ENCODE data around the gene TRMT1.

The TRMT1 gene

GRCh38 chr19:13119627-13120026 lies 3.1 kb upstream of the TRMT1 start:
- Histone ChIP-seq H3K4me3 (ENCODE audit: low read length) (peak overlapping the region; percentile 91), H3K4me1 (ENCODE audit: control insufficient read depth, insufficient read depth, low read length) (peaks cover 52% of the 10 kb centered on the region), H3K9me3 (replicated peaks; ENCODE audit: low read length) (no peaks in the 10 kb centered on the region), H3K36me3 (ENCODE audit: insufficient read depth, low read length) (peaks cover 18% of the 10 kb centered on the region), H3K27me3 (ENCODE audit: control insufficient read depth, insufficient read depth, low read length) (no peaks in the 10 kb centered on the region), H3K4me2 (ENCODE audit: low read length) (peak overlapping the region; percentile 95), H3K9ac (ENCODE audit: low read depth, low read length) (peak overlapping the region; percentile 93)

DNA sequence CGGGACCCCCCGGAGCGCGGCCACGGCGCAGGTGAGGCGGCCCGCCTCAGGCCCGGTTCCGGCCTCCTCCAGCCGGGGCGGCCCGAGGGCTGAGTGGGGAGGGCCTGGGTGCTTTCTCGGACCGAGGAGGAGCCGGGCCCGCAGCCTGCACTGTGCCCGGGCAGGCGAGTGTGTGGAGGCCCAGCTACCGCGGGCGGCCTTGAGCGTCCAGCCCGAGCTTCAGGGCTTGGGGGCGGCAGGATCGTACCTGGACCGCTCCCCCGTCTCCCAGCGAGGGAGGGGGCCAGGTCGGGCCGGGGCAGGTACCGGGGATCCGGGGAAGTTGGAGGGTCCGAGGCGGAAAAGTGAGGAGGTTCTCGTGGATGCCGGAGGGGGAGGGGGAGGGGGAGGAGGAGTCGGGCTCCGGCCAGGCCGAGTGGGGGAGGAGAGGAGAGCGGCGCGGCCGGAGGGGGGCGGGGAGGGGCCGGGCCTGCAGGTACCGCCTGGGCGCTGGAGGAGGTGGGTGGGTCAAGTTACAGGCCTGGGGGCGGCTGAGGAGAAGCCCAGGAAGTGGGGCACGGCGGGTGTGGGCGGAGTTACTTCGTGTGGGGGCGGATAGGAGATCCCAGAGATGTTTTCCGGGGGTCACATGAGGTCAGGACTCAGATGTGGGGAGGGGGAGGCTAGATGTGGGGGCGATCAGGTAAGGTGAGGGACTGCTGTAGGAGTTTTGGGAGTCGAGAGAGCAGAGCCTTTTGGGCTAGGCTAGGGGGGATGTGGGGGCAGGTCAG lies 2.1 kb upstream of the TRMT1 start:
- H3K4me3 ChIP-seq (ENCODE audit: low read length) = peak overlapping the region; percentile 91
- peak overlapping the region; percentile 93 for H3K9ac ChIP-seq (ENCODE audit: low read depth, low read length)
- H3K4me2 ChIP-seq (ENCODE audit: low read length) = peak overlapping the region; percentile 95
- peaks cover 22% of the 10 kb centered on the region for H3K36me3 ChIP-seq (ENCODE audit: insufficient read depth, low read length)
- H3K27me3 ChIP-seq (ENCODE audit: control insufficient read depth, insufficient read depth, low read length) = no peaks in the 10 kb centered on the region
- no peaks in the 10 kb centered on the region for H3K9me3 ChIP-seq (replicated peaks; ENCODE audit: low read length)
- H3K4me1 ChIP-seq (ENCODE audit: control insufficient read depth, insufficient read depth, low read length) = peaks cover 52% of the 10 kb centered on the region

- Histone ChIP-seq H3K9me3 (replicated peaks; ENCODE audit: low read length) (no peaks in the 10 kb centered on the region), H3K4me1 (ENCODE audit: control insufficient read depth, insufficient read depth, low read length) (peaks cover 52% of the 10 kb centered on the region), H3K36me3 (ENCODE audit: insufficient read depth, low read length) (peaks cover 22% of the 10 kb centered on the region), H3K4me3 (ENCODE audit: low read length) (peak within 1 kb of the TSS; percentile 91), H3K9ac (ENCODE audit: low read depth, low read length) (peak within 1 kb of the TSS; percentile 93), H3K4me2 (ENCODE audit: low read length) (peak within 1 kb of the TSS; percentile 95), H3K27me3 (ENCODE audit: control insufficient read depth, insufficient read depth, low read length) (no peaks in the 10 kb centered on the region)
These were observed 1.4 kb upstream of the TRMT1 start, which contains the start of gene NACC1 for GRCh38 chr19:13117772-13118423. NACC1 (plus strand) TSS chr19:13118264; CDS start chr19:13135208, 16,944 bp downstream.

DNA sequence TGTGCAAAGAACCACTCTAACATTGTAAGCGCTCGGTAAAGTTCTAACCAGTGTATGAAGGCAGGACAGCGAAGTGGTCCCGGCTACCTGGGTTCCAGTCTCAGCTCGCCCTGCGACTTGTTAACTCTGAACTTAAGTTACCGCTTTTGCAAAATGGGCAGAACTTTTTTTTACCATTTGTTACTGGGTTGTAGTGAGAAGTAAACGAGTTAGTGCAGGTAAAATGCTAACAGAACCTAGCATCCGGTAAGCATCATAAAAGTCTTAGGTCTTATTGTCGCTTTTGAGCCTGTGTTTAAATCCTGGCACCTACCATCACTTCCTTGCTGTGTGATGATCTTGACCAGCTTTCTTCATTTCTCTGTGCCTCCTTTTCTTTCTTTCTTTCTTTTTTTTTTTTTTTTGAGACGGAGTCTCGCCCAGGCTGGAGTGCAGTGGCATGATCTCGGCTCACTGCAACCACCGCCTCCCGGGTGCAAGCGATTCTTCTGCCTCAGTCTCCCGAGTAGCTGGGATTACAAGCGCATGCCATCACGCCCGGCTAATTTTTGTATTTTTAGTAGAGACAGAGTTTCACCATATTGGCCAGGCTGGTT lies 734 bp upstream of the TRMT1 start:
- H3K27me3 ChIP-seq (ENCODE audit: control insufficient read depth, insufficient read depth, low read length) = no peaks in the 10 kb centered on the region
- no peaks in the 10 kb centered on the region for H3K9me3 ChIP-seq (replicated peaks; ENCODE audit: low read length)
- H3K9ac ChIP-seq (ENCODE audit: low read depth, low read length) = peak overlapping the region; percentile 92
- H3K36me3 ChIP-seq (ENCODE audit: insufficient read depth, low read length) = peaks cover 25% of the 10 kb centered on the region
- peak overlapping the region; percentile 84 for H3K4me3 ChIP-seq (ENCODE audit: low read length)
- H3K4me1 ChIP-seq (ENCODE audit: control insufficient read depth, insufficient read depth, low read length) = peaks cover 52% of the 10 kb centered on the region
- peak overlapping the region; percentile 91 for H3K4me2 ChIP-seq (ENCODE audit: low read length)

- Histone ChIP-seq H3K4me3 (ENCODE audit: low read length) (peak overlapping the region; percentile 84), H3K36me3 (ENCODE audit: insufficient read depth, low read length) (peaks cover 18% of the 10 kb centered on the region), H3K27me3 (ENCODE audit: control insufficient read depth, insufficient read depth, low read length) (no peaks in the 10 kb centered on the region), H3K4me1 (ENCODE audit: control insufficient read depth, insufficient read depth, low read length) (peaks cover 39% of the 10 kb centered on the region), H3K9ac (ENCODE audit: low read depth, low read length) (peak overlapping the region; percentile 92), H3K9me3 (replicated peaks; ENCODE audit: low read length) (no peaks in the 10 kb centered on the region), H3K4me2 (ENCODE audit: low read length) (peak overlapping the region; percentile 91)
These were observed 631 bp downstream of the TRMT1 start for GRCh38 chr19:13115936-13116281.

GRCh38 chr19:13112555-13112954 lies 4.0 kb downstream of the TRMT1 start:
- peaks cover 16% of the 10 kb centered on the region for H3K4me1 ChIP-seq (ENCODE audit: control insufficient read depth, insufficient read depth, low read length)
- H3K4me2 ChIP-seq (ENCODE audit: low read length) = no peak overlapping the region
- H3K4me3 ChIP-seq (ENCODE audit: low read length) = no peak overlapping the region
- no peaks in the 10 kb centered on the region for H3K27me3 ChIP-seq (ENCODE audit: control insufficient read depth, insufficient read depth, low read length)
- H3K9ac ChIP-seq (ENCODE audit: low read depth, low read length) = no peak overlapping the region
- no peaks in the 10 kb centered on the region for H3K9me3 ChIP-seq (replicated peaks; ENCODE audit: low read length)
- H3K36me3 ChIP-seq (ENCODE audit: insufficient read depth, low read length) = peaks cover 27% of the 10 kb centered on the region

DNA sequence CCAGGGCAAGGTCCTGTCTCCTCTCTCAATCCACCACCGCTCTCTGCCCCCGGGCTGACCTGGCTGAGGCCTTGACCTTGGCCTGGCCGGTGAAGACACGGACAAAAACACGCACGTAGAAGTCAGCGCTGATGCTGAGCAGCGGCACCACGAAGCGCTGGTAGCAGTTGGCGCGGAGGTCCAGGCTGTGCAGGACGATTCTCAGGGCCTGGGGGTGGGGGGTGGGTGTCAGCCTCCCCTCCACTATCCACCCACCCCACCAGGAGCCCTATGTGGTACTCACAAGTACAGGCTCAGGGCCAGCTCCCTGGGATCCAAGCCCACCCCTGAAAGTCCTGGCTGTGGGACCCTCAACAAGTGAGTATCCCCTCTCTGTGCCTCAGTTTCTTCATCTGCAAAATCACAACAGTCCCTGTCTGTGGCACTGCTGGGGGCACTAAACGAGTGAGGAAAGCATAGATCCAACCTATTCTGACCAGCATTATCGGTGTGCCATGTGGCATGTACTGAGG lies 6.4 kb downstream of the TRMT1 start:
- Histone ChIP-seq H3K4me3 (ENCODE audit: low read length) (no peak overlapping the region), H3K27me3 (ENCODE audit: control insufficient read depth, insufficient read depth, low read length) (no peaks in the 10 kb centered on the region), H3K4me1 (ENCODE audit: control insufficient read depth, insufficient read depth, low read length) (peaks cover 2% of the 10 kb centered on the region), H3K9ac (ENCODE audit: low read depth, low read length) (no peak overlapping the region), H3K4me2 (ENCODE audit: low read length) (no peak overlapping the region), H3K9me3 (replicated peaks; ENCODE audit: low read length) (no peaks in the 10 kb centered on the region), H3K36me3 (ENCODE audit: insufficient read depth, low read length) (peaks cover 30% of the 10 kb centered on the region)

DNA sequence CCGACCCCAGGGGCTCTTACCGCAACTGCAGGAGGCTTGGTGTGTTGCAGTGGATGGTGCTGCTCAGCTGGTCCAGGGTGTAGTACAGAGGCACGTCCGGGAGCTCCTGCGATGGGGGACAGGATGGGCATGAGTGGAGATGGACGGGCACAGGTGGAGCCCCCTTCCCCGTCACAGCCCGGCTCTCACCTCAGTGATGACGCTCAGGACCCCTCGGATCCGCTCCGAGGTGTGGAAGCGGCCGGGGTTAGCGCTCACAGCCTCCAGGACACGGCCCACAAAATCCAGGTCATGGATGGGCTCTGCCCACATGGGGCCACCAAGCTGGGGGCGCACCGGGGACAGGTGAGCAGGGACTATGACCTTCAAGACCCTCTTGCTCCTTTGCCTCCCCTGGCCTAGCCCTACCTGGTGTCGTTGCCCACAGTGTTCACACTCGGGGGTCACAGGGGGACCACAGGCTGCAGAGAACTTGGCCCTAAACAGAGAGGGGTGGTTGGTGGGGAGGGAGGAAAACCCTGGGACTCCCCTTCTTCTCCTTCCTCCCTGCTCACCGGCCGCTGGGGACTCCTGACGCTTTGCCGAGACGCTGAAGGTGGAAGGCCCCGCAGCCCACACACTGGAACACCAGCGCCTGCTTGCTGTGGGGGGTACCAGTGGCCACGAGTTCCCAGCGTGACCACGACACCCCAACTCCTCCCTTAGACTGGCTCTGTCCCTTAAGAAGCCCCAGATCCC lies 7.0 kb downstream of the TRMT1 start:
- Histone ChIP-seq H3K36me3 (ENCODE audit: insufficient read depth, low read length) (peaks cover 29% of the 10 kb centered on the region), H3K9me3 (replicated peaks; ENCODE audit: low read length) (no peaks in the 10 kb centered on the region), H3K27me3 (ENCODE audit: control insufficient read depth, insufficient read depth, low read length) (no peaks in the 10 kb centered on the region), H3K4me3 (ENCODE audit: low read length) (no peak overlapping the region), H3K4me2 (ENCODE audit: low read length) (no peak overlapping the region), H3K9ac (ENCODE audit: low read depth, low read length) (no peak overlapping the region), H3K4me1 (ENCODE audit: control insufficient read depth, insufficient read depth, low read length) (no peaks in the 10 kb centered on the region)

- H3K4me2 ChIP-seq (ENCODE audit: low read length) = no peak overlapping the region
- H3K27me3 ChIP-seq (ENCODE audit: control insufficient read depth, insufficient read depth, low read length) = no peaks in the 10 kb centered on the region
- no peak overlapping the region for H3K4me3 ChIP-seq (ENCODE audit: low read length)
- peaks cover 12% of the 10 kb centered on the region for H3K4me1 ChIP-seq (ENCODE audit: control insufficient read depth, insufficient read depth, low read length)
- H3K9ac ChIP-seq (ENCODE audit: low read depth, low read length) = no peak overlapping the region
- peaks cover 21% of the 10 kb centered on the region for H3K36me3 ChIP-seq (ENCODE audit: insufficient read depth, low read length)
- no peaks in the 10 kb centered on the region for H3K9me3 ChIP-seq (replicated peaks; ENCODE audit: low read length)
These were observed 11.5 kb downstream of the TRMT1 start for GRCh38 chr19:13104848-13105711.

GRCh38 chr19:13104360-13104847 lies 12.1 kb downstream of the TRMT1 start:
- no peak overlapping the region for H3K4me3 ChIP-seq (ENCODE audit: low read length)

More at GRCh38 chr19:13104360-13104847, 12.1 kb downstream of the TRMT1 start:
- no peak overlapping the region for H3K4me2 ChIP-seq (ENCODE audit: low read length)
- H3K36me3 ChIP-seq (ENCODE audit: insufficient read depth, low read length) = peaks cover 18% of the 10 kb centered on the region
- H3K27me3 ChIP-seq (ENCODE audit: control insufficient read depth, insufficient read depth, low read length) = no peaks in the 10 kb centered on the region
- H3K9me3 ChIP-seq (replicated peaks; ENCODE audit: low read length) = no peaks in the 10 kb centered on the region
- no peak overlapping the region for H3K9ac ChIP-seq (ENCODE audit: low read depth, low read length)
- peaks cover 12% of the 10 kb centered on the region for H3K4me1 ChIP-seq (ENCODE audit: control insufficient read depth, insufficient read depth, low read length)
